GM21367 (cell line): ENCODE data around the gene FBXL13.
"Not testable (repeated sequence)": the region's sequence is repeated elsewhere in the genome, so short reads cannot be mapped to it uniquely, and the experiment has no call there.

ENCODE experiments used
- ATAC-seq: cut with Tn5 transposase; IDR thresholded peaks from one replicate; pipeline ENCODE4 v1.9.1; 2021; ENCODE audit not compliant: unreplicated experiment

The FBXL13 gene

GRCh38 chr7:102829075-102829474, 245.5 kb downstream of the FBXL13 start:
- no peak for ATAC-seq

DNA sequence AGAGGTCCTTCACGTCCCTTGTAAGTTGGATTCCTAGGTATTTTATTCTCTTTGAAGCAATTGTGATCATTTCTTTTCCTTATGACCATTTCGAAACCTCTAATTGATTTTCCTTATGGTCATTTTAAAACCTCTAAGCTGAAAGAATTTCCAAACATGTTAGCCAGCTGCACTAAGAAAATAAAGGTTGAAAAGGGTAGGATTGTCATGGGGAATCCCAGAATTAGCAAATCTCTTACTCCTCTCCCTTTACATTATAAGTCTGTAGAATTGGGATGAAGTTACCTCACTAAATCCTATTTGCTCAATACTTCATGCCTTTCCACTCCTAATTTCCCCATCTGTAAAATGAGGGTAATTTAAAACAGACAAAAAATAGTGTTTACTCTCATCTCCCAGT, 246.3 kb downstream of the FBXL13 start:
- no peak for ATAC-seq

- no peak for ATAC-seq
Measured at GRCh38 chr7:102823390-102824119, 251.0 kb downstream of the FBXL13 start.

DNA sequence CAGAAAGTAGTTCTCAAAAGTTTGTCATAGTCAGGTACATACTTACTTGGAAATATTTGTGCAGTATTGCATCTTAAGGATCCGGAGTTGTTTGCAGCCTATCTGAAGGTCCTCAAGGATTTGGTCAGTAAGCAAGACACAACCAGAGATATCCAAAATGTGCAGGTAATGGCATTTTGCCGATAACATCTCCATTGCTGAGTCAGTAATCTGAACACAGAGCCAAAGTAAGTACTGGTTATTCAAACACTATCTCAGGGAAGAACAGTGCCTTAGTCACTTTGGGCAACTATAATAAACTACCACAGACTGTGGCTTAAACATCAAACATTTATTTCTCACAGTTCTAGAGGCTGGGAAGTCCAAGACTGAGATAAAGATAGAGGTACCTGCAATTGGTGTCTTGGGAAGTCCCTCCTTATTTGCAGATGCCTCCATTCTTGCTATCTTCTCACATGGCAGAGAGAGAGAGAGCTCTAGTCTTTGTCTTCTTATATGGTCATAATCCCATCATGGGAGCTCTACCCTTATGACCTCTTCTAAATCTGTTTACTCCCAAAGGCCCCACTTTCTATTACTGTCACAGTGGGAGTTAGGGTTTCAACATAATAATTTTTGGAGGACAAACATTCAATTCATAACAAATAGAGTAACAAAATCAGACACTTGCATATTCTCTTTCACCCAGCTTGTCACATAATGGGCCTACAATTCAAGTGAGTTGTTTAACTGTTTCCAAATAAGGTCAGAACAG, 252.4 kb downstream of the FBXL13 start:
- no peak for ATAC-seq

- ATAC-seq = no peak
Measured at GRCh38 chr7:102819151-102819550, 255.4 kb downstream of the FBXL13 start.

DNA sequence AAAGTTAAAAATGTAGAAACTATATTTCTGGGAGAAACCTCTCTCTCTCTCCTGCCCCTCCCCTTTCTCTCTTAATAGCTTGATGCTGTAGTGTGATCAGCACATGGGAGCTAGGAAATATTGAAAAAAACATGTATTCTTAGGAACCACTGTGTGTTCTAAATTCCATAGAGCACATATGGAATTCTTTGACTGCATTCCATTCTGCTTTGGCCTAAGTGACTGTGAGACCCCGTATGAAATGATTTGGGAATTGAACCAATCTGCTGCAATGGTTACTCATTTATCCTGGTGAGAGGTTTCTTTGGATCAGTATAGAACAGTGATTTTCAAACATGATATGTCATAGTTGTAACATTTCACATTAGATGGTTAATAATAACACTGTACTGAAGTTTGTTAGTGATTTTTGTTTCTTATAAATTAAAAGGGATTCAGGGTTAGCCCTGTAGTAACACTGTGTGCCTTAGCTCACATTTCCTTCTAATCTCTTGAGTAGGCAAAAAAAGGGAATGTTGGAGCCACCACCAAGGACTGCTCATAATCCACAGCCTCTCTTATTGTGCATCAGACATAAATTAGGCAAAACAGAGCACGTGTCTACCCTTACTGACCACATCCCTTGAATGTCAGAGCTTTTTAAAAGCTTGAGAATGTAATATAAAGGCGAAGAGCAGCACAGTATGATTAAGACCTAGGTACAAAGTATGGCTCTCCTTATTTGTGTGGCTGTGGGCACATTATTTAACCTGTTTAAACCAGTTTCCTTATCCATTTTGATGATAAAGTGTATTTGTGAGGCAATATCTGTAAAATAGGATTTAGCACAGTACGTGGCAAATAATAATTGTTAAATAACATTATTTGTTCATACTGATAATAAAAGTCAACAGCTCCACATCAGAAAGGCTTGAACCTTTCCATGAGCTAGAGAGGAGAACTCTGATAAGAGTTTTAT, 256.7 kb downstream of the FBXL13 start:
- no peak for ATAC-seq

DNA sequence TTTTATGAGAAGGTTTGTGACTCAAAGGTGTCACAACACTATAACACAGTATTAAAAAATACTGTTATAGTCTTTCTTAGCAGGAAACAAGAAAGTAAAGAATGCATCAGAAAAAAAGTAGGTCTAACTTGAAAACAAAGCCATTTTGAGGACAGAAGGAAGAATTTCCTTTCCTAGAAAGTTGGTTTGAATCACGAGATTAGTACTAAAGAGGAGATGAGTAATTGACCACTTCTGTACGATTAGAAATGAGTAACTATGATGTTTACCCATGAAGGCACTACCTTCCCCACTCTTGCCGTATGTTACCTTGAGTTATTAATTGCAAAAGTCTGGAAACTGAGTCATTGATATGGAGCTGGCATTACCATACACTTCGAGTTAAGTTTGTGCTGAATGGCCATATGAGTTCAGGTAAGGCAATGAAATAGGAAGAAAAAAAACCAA, 260.5 kb downstream of the FBXL13 start:
- ATAC-seq = no peak

- no peak for ATAC-seq
Measured at GRCh38 chr7:102813191-102814024, 261.2 kb downstream of the FBXL13 start.

GRCh38 chr7:102811942-102812678, 262.5 kb downstream of the FBXL13 start:
- no peak for ATAC-seq

GRCh38 chr7:102810916-102811315, 263.7 kb downstream of the FBXL13 start:
- ATAC-seq = no peak

- ATAC-seq = no peak
Measured at GRCh38 chr7:102806613-102807012, 268.0 kb downstream of the FBXL13 start.

GRCh38 chr7:102795987-102796595, 278.5 kb downstream of the FBXL13 start:
- not testable (repeated sequence) for ATAC-seq

- not testable (repeated sequence) for ATAC-seq
Measured at GRCh38 chr7:102794567-102794966, 280.0 kb downstream of the FBXL13 start.

DNA sequence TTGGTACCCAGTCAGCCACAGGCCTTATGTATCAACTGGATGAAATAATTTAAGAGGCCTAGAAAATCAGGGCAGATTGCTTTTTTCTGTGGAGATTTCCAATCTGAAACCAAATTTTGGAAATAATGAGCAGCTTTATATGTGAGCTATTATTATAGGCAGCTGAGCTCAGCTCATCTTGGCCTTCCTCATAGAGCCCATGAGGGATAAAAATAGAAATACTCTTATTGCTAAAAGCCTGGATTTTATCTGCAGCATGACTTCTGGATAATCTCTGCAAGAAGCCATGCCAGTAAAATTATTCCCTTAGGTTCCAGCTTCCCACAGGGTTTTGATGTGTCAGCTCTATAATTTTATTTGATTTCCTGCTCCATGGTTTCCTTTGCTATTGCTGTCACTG, 282.8 kb downstream of the FBXL13 start:
- ATAC-seq = not testable (repeated sequence)

DNA sequence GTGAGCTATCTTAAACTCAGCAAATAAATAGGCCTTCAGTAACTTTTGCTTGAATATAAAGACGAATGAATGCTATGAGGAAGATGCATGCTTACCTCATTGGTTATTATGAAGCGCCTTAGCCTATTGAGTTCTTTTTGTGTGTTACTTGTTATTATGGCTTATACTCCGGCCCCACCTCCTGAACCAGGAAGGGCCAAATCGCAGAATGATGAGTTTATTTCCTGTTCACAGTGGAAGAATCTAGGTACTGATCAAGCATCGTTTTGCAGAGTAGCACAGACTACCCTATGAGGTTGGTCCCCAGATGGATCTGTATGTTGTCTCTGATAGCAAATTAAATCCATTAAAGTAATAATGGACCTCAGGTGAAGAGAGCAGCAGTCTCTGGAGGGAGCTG, 283.2 kb downstream of the FBXL13 start:
- not testable (repeated sequence) for ATAC-seq

DNA sequence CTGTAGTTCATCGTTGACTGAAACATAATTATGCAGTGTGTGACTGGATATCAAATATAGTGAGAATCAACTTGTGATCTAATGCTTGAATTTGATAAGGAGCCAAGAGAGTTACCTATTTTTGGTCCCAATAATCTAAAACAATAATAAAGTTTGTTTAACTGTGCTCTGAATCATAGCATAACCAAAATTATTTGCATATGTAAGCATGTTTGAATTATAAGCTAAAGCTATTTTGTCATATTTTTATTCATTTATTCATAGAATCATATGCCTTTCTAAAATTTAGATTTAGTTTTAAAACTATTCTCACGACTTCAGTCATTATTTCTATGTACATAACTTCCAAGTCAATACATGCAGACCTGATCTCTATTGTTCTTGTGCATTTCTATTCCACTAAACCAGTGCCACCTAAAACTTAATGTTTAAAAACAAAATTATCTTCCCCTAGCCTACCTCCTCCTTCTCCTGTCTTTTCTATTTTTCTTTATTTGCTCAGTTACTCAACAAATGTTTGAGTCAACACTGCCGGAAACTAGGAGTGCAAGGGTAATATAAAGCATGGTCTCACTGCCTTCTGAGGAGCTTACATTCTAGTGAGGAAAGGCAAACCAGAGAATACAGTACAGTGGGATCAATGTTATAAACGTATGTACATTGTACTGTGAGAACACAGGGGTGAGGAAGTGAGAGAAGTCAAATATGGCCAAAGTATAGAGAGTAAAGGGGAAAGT, 284.1 kb downstream of the FBXL13 start:
- not testable (repeated sequence) for ATAC-seq

DNA sequence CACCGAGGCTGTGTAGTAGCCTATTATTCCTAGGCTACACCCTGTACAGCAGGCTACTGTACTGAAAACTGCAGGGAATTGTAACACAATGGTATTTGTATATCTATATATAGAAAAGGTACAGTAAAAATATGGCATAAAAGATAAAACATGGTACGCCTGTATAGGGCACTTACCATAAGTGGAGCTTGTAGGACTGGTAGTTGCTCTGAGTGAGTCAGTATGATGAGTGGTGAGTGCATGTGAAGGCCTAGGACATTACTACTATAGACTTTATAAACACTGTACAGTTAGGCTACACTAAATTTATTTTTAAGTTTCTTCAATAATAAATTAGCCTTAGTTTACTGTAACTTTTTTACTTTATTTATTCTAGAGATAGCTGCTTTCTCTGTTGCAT, 285.8 kb downstream of the FBXL13 start:
- ATAC-seq = not testable (repeated sequence)

GRCh38 chr7:102780926-102781325, 293.7 kb downstream of the FBXL13 start:
- ATAC-seq = not testable (repeated sequence)
